Stimulated activated CD8-positive, alpha-beta memory T cell treated with anti-CD3 and anti-CD28 coated beads, Interleukin-15, amount 100 ng/mL, for 48 hours (primary cell): Measurements from ENCODE around the gene TNFAIP3.

ENCODE experiments used
- DNase-seq, 2 donors: peaks; one replicate each; pipeline ENCODE4 v3.0.0-alpha.2; 2020; ENCODE audit warnings: low read depth in 2 of 2

The TNFAIP3 gene

DNA sequence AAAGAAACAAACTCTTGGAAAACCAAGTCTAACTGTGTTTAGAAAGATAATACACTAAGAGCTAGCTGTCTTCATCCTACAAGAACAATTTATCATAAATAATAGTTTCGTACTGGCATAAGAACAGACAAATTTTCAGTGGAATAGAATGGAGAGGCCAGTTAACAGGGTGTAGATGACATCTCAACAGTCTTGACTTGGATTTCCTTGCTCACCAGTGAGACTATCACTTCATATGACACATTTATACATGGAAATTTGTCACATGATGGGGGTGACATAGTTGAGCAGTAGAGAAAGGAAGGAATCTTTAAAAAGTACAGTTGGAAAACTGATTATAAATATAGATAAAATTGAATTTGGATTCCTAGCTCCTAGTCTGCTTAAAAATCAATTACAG, 35.6 kb downstream of the TNFAIP3 start:
- DNase-seq: no peak

- DNase-seq: no peak
Observed at GRCh38 chr6:137903274-137903932, 36.3 kb downstream of the TNFAIP3 start.

GRCh38 chr6:137903933-137904821, 37.1 kb downstream of the TNFAIP3 start:
- peak; percentile 45 to 53 for DNase-seq

DNA sequence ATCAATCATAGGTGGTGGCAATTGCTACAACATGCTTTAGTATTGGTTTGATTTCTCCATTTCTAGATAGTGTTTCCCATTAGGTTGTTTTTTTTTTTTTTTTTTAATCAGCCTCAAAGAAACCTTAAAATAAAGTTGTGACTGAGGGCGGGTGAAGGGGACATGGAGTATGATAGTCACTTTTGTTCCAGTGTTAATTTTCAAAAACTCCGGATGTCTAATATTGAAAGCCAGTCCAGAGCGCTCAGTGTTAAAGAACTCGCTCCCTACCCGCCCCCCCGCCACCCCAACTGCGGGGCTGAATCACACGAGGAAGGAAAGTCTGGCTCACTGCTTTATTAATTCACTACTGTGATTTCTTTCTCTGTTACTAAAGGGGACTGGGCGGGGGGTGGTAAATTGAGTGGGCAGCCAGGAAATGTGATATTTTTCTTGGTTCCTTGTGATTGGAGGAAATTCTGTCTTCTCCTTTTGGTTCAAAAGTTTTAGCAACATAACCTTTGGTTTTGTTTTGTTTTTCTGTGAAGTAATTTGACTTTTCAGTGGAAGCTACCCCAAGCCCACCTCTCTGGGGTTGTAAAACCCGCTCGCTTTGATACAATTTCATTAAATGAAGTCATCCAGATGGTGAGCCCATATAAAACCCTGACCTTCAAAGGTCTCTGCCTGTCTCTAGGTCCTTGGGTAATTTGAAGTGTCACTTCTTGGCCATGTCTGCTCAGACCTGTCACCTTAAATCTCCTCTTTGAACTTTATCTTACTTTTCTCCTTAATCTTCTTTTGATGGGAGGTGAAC, 38.0 kb downstream of the TNFAIP3 start:
- DNase-seq: peak; percentile 82 to 84

GRCh38 chr6:137906020-137906472, 39.0 kb downstream of the TNFAIP3 start:
- DNase-seq: no peak

- DNase-seq: no peak
Observed at GRCh38 chr6:137907170-137907569, 40.1 kb downstream of the TNFAIP3 start.

- no peak for DNase-seq
Observed at GRCh38 chr6:137909533-137909932, 42.5 kb downstream of the TNFAIP3 start.

- DNase-seq: no peak
Observed at GRCh38 chr6:137910424-137910834, 43.4 kb downstream of the TNFAIP3 start.

DNA sequence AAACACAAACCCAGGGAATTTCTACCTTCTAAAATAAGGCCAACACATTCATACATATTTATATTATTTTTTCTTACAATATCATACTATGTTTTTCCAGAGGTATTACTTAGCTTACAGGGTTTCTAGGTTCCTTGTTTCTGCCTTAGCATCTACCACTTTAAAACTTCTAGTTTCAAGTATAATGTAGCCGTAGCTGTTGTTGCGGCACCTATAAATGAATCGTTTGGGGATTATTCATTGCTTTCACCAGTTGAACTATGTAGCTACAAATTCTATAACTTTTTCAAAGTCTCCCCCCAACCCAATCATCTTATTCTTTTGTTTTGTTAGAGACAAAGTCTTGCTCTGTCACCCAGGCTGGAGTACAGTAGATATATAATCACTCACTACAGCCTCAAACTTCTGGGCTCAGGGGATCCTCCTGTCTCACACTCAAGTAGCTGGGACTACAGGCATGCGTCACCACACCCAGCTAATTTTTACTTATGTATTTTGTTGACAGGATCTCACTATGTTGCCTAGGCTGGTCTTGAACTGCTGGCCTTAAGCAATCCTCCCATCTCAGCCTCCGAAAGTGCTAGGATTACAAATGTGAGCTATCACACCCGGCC, 43.9 kb downstream of the TNFAIP3 start:
- no peak for DNase-seq

DNA sequence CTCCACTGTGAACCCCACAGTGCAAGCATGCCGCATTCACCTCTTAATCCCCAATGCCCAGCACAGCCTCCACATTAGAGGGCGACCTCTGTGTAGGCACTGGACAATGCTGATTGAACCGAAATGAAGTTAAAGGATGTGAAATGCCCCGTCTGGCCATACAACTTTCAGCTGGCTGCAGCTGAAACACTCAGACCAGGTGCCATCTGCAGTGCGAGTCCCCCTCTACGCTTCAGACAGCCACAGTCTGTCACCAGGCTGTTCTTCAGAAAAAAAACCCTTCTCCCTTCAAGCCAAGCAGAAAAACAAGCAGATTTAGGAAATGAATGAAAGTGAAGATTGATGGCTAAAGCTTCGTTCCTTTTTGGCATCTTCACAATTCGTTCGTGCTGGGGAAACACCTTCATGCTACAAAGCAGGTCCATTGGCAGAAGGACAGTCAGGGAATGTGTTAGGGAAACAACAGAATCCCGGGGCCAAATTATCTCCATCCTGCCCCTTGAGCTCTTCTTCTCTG, 44.7 kb downstream of the TNFAIP3 start:
- no peak for DNase-seq

DNA sequence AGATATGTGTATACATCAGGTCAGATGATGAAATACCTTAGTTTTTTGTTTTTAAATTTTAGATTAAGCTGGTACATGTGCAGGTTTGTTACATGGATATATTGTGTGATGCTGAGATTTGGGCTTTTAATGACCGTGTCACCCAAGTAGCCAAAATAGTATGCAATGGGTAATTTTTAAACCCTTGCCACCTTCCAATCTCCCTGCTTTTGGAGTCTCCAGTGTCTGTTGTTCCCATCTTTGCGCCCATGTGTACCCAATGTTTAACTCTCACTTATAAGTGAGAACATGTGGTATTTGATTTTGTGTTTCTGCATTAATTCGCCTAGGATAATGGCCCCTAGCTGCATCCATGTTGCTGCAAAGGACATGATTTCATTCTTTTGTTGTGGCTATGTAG, 45.8 kb downstream of the TNFAIP3 start:
- no peak for DNase-seq

GRCh38 chr6:137913434-137913833, 46.4 kb downstream of the TNFAIP3 start:
- no peak for DNase-seq

GRCh38 chr6:137913996-137914529, 47.0 kb downstream of the TNFAIP3 start:
- no peak for DNase-seq

GRCh38 chr6:137914530-137915193, 47.6 kb downstream of the TNFAIP3 start:
- no peak for DNase-seq

DNA sequence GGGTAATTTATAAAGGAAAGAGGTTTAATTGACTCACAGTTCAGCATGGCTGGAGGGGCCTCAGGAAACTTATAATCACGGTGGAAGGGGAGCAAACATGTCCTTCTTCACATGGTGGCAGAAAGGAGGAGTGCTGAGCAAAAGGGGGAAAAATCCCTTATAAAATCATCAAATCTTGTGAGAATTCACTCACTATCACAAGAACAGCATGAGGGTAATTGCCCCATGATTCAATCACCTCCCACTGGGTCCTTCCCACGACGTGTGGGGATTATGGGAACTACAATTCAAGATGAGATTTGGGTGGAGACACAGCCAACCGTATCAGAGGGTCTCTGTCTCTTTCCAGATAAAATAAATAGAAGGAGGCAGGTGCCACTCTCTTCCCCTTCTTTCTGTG, 48.7 kb downstream of the TNFAIP3 start:
- no peak for DNase-seq

- no peak for DNase-seq
Observed at GRCh38 chr6:137917551-137918325, 50.7 kb downstream of the TNFAIP3 start.

DNA sequence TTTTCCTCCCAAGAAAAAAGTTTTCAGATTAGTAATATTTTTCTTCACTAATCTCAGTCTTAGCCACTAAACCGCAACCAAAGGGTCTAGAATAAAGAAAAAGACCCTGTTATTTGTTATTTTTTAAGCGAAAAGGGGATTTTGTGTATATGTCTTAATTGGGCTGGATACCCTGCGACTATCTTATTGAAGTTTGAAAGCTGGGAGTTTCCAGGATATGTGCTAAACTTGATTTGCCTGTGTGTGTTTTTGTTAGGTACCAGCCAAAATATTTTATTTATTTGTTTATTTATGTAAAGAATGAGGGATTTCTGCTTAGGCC, 52.4 kb downstream of the TNFAIP3 start:
- no peak for DNase-seq

- no peak for DNase-seq
Observed at GRCh38 chr6:137919837-137920730, 53.0 kb downstream of the TNFAIP3 start.

DNA sequence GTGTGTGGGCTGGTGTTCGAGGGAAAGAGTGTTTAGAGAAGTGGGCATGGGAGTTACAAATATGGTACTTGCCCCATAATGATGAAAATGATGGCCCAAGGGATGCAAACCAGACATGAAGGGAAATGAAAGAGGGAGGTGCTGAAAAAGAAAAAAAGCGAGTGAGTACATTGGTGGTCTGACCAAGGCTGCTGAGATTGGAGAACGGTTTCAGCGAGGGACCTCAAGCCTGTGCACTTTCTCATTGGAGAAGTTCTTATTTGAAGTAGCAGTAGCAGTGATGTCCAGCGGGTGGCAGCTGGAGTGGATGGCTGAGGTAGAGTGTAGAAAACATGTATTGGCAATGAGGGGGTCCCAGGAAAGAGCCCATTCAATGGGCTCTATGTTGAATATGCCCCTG, 54.8 kb downstream of the TNFAIP3 start:
- DNase-seq: no peak
